HL-60 (cell line): ENCODE measurements around the gene IPO13.

Experiments
- POLR2AphosphoS5 ChIP-seq: IDR thresholded peaks from 2 replicates; pipeline ENCODE4 v1.6.1; 2012; ENCODE audit warnings: low read depth
- SPI1 ChIP-seq: IDR thresholded peaks from 2 replicates; pipeline ENCODE4 v1.6.1; 2012; ENCODE audit warnings: low read depth, mild to moderate bottlenecking, borderline replicate concordance
- TF ChIP-seq, protein P1 (sequence below): IDR thresholded peaks from one replicate; pipeline ENCODE4 v1.5.1; 2011; ENCODE audit warnings: low read length, control low read depth, inconsistent platforms; ENCODE audit not compliant: insufficient read depth
- TF ChIP-seq, protein P2 (sequence below): IDR thresholded peaks from 2 replicates; pipeline ENCODE4 v1.6.1; 2012; ENCODE audit warnings: low read depth; ENCODE audit not compliant: insufficient replicate concordance

DNA sequence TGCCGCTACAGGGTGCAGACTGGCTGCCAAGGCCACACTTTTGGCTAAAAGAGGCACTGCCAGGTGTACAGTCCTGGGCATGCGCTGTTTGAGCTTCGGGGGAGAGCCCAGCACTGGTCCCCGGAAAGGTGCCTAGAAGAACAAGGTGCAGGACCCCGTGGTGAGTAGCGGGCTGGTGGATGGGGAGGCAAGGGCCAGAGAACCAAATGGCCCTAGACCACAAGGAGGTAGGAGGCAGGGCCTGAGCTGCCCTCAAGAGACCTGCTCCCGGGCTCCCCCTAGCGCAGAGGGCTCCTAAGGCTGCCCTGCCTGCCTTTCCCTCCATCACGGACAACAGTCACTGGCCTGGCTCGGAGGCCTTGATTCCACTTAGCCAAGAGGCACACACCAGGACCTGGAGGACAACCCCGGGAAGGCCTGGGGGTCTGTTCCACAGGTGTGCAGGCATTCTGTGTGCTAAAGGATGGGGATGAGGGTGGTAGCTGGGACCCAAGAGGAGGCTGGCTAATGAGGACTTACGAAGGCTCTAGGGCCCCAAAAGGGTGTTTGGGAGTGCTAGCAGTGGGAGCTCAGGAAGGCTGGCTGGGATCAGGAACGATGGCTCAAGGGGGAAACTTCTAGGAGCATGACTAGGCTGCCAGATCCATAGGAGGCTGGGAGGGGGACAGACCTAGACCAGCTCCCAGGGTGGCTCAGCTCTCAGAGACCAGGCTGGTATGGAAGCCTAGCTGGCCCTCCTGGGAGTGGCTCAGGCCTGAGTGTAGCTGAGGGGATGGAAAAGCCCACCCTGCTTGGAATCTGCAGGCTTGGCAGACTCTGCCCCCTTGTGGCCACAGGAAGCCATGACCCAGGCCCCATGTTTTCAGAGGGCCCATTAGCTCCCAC is 12.4 kb upstream of the IPO13 start:
- TF ChIP-seq, protein P1, sequence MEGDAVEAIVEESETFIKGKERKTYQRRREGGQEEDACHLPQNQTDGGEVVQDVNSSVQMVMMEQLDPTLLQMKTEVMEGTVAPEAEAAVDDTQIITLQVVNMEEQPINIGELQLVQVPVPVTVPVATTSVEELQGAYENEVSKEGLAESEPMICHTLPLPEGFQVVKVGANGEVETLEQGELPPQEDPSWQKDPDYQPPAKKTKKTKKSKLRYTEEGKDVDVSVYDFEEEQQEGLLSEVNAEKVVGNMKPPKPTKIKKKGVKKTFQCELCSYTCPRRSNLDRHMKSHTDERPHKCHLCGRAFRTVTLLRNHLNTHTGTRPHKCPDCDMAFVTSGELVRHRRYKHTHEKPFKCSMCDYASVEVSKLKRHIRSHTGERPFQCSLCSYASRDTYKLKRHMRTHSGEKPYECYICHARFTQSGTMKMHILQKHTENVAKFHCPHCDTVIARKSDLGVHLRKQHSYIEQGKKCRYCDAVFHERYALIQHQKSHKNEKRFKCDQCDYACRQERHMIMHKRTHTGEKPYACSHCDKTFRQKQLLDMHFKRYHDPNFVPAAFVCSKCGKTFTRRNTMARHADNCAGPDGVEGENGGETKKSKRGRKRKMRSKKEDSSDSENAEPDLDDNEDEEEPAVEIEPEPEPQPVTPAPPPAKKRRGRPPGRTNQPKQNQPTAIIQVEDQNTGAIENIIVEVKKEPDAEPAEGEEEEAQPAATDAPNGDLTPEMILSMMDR: peak; percentile 82
- TF ChIP-seq POLR2AphosphoS5: no peak
- TF ChIP-seq, protein P2, sequence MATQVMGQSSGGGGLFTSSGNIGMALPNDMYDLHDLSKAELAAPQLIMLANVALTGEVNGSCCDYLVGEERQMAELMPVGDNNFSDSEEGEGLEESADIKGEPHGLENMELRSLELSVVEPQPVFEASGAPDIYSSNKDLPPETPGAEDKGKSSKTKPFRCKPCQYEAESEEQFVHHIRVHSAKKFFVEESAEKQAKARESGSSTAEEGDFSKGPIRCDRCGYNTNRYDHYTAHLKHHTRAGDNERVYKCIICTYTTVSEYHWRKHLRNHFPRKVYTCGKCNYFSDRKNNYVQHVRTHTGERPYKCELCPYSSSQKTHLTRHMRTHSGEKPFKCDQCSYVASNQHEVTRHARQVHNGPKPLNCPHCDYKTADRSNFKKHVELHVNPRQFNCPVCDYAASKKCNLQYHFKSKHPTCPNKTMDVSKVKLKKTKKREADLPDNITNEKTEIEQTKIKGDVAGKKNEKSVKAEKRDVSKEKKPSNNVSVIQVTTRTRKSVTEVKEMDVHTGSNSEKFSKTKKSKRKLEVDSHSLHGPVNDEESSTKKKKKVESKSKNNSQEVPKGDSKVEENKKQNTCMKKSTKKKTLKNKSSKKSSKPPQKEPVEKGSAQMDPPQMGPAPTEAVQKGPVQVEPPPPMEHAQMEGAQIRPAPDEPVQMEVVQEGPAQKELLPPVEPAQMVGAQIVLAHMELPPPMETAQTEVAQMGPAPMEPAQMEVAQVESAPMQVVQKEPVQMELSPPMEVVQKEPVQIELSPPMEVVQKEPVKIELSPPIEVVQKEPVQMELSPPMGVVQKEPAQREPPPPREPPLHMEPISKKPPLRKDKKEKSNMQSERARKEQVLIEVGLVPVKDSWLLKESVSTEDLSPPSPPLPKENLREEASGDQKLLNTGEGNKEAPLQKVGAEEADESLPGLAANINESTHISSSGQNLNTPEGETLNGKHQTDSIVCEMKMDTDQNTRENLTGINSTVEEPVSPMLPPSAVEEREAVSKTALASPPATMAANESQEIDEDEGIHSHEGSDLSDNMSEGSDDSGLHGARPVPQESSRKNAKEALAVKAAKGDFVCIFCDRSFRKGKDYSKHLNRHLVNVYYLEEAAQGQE: no peak
- TF ChIP-seq SPI1: no peak
